ENCODE data around the gene CDT1.
"Not testable (repeated sequence)": the region's sequence is repeated elsewhere in the genome, so short reads cannot be mapped to it uniquely, and the experiment has no call there.

CDT1 gene

GRCh38 chr16:88769617-88770460, 33.8 kb upstream of the CDT1 start:
- Histone ChIP-seq H3K27me3 (ENCODE audit: insufficient read depth, insufficient read length) (peaks cover 76% of the 10 kb centered on the region), H3K36me3 (ENCODE audit: insufficient read depth, insufficient read length, low read length) (peaks cover 21% of the 10 kb centered on the region), H3K4me1 (ENCODE audit: insufficient read depth, insufficient read length) (peaks cover 63% of the 10 kb centered on the region), H3K9me3 (ENCODE audit: insufficient read depth, low read length) (no peaks in the 10 kb centered on the region), H3K9ac (ENCODE audit: insufficient read length, low read depth) (peak overlapping the region; percentile 74), H3K4me3 (ENCODE audit: insufficient read length, low read depth) (peak overlapping the region; percentile 36)
- no peak for TF ChIP-seq YY1 (IDR thresholded peaks at IDR 0.05; ENCODE audit: insufficient read depth, insufficient read length)
- no peak for TF ChIP-seq ZNF274 (IDR thresholded peaks at IDR 0.05; ENCODE audit: low read depth, low read length)
- TF ChIP-seq SUZ12 (IDR thresholded peaks at IDR 0.05; ENCODE audit: extremely low read depth, insufficient read depth, insufficient read length): no peak
- peak; percentile 77 for DNase-seq (ENCODE audit: low read depth, low spot score)

DNA sequence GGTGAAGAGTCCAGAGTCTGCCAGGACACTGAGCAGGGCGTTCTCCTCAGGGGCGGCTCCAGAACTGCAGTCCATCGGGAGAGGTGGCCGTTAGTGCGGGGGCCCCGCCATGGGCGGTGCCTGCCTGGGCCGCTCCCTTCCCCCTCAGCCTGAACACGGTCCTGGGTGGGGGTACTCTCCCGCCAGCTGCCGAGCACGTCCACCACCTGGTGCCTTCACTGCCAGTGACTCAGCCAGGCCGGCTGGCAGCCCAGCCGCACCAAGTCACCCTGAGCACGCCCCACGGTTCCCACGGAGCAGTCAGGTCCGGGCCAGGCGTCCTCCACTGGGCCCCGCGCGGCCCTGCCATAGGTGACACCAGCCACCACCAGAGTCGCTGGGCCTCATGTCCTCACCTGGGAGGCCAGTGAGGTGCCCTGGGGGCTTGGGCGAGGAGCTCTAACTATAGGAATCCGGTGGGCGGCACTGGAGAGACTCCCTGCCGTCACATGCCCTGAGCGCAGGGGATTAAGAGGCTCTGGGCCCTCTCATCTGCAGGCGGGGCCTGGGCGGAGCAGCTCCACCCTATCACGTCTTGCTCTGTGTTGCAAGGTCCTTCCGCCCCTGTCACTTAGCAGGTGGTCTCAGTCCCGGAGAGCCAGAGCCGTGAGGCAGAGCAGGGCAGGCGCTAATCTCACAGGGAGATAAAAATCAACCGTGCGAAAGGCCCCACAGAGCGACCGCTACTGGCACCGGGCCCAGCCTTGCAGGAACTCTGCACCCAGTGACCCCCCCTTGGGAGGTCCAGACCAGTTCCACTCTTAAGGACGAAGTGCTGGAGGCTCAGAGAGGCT, 32.9 kb upstream of the CDT1 start:
- H3K9me3 ChIP-seq (ENCODE audit: insufficient read depth, low read length): no peaks in the 10 kb centered on the region
- H3K4me1 ChIP-seq (ENCODE audit: insufficient read depth, insufficient read length): peaks cover 57% of the 10 kb centered on the region
- H3K4me3 ChIP-seq (ENCODE audit: insufficient read length, low read depth): peak overlapping the region; percentile 36
- H3K27me3 ChIP-seq (ENCODE audit: insufficient read depth, insufficient read length): peaks cover 73% of the 10 kb centered on the region
- peak; percentile 57 for DNase-seq (ENCODE audit: low read depth, low spot score)
- peak overlapping the region; percentile 74 for H3K9ac ChIP-seq (ENCODE audit: insufficient read length, low read depth)
- H3K36me3 ChIP-seq (ENCODE audit: insufficient read depth, insufficient read length, low read length): peaks cover 24% of the 10 kb centered on the region
- TF ChIP-seq SUZ12 (IDR thresholded peaks at IDR 0.05; ENCODE audit: extremely low read depth, insufficient read depth, insufficient read length): no peak
- TF ChIP-seq YY1 (IDR thresholded peaks at IDR 0.05; ENCODE audit: insufficient read depth, insufficient read length): no peak
- no peak for TF ChIP-seq ZNF274 (IDR thresholded peaks at IDR 0.05; ENCODE audit: low read depth, low read length)

- Histone ChIP-seq H3K9ac (ENCODE audit: insufficient read length, low read depth) (peak overlapping the region; percentile 72), H3K36me3 (ENCODE audit: insufficient read depth, insufficient read length, low read length) (peaks cover 22% of the 10 kb centered on the region), H3K4me3 (ENCODE audit: insufficient read length, low read depth) (no peak overlapping the region), H3K9me3 (ENCODE audit: insufficient read depth, low read length) (no peaks in the 10 kb centered on the region), H3K4me1 (ENCODE audit: insufficient read depth, insufficient read length) (peaks cover 62% of the 10 kb centered on the region), H3K27me3 (ENCODE audit: insufficient read depth, insufficient read length) (peaks cover 69% of the 10 kb centered on the region)
- TF ChIP-seq YY1 (IDR thresholded peaks at IDR 0.05; ENCODE audit: insufficient read depth, insufficient read length) (no peak), ZNF274 (IDR thresholded peaks at IDR 0.05; ENCODE audit: low read depth, low read length) (no peak), SUZ12 (IDR thresholded peaks at IDR 0.05; ENCODE audit: extremely low read depth, insufficient read depth, insufficient read length) (no peak)
- DNase-seq (ENCODE audit: low read depth, low spot score): no peak
Measured at GRCh38 chr16:88771294-88771772, 32.3 kb upstream of the CDT1 start.

GRCh38 chr16:88771781-88772180, 31.8 kb upstream of the CDT1 start:
- not testable (repeated sequence) for H3K4me3 ChIP-seq (ENCODE audit: insufficient read length, low read depth); H3K9ac ChIP-seq (ENCODE audit: insufficient read length, low read depth); H3K9me3 ChIP-seq (ENCODE audit: insufficient read depth, low read length); DNase-seq (ENCODE audit: low read depth, low spot score)
- peaks cover 20% of the 10 kb centered on the region for H3K36me3 ChIP-seq (ENCODE audit: insufficient read depth, insufficient read length, low read length)
- peaks cover 63% of the 10 kb centered on the region for H3K4me1 ChIP-seq (ENCODE audit: insufficient read depth, insufficient read length)
- H3K27me3 ChIP-seq (ENCODE audit: insufficient read depth, insufficient read length): peaks cover 65% of the 10 kb centered on the region

DNA sequence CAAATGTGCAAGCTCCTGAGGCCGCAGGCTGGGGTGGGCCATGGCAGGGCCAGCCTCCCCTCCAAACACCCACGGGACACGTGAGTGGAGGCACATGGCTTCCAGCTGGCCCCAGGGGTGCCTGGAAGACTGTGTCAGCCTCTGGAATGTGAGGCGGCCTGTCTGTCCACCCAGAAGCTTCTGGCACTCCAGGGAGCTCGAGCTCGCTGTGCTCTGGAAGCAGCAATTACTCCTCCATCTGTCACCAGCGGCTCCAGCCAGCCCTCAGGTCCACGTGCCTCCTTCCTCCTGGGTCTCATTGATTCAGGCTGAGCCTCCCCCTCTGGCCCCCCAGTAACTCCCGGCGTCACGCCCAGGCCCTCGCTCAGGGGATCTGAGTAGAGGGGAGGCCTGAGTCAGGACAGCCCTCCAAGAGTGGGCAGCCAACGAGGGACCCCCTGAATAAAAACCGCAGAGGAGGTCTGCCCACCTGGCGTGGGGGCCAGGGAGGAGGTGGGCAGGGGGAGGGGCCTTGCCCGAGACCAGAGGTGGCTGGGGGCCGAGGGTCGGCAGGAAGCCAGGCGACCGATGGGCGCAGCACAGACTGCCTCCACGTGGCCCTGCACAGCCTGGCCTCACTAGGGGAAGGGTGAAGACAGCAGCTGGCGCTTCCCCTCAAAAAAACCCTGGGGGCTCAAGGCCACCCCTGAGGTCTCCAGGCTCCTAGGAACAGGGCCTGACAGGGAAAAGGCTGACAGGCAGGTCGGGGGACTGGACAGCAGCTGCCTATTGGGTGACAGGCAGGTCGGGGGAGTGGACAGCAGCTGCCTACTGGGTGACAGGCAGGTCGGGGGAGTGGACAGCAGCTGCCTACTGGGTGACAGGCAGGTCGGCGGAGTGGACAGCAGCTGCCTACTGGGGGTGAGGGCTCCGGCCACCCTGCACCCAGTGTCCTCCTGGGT, 30.4 kb upstream of the CDT1 start:
- Histone ChIP-seq H3K27me3 (ENCODE audit: insufficient read depth, insufficient read length) (peaks cover 51% of the 10 kb centered on the region), H3K4me3 (ENCODE audit: insufficient read length, low read depth) (no peak overlapping the region), H3K36me3 (ENCODE audit: insufficient read depth, insufficient read length, low read length) (peaks cover 27% of the 10 kb centered on the region), H3K9ac (ENCODE audit: insufficient read length, low read depth) (peak overlapping the region; percentile 26), H3K4me1 (ENCODE audit: insufficient read depth, insufficient read length) (peaks cover 64% of the 10 kb centered on the region), H3K9me3 (ENCODE audit: insufficient read depth, low read length) (no peaks in the 10 kb centered on the region)
- TF ChIP-seq SUZ12 (IDR thresholded peaks at IDR 0.05; ENCODE audit: extremely low read depth, insufficient read depth, insufficient read length) (no peak), YY1 (IDR thresholded peaks at IDR 0.05; ENCODE audit: insufficient read depth, insufficient read length) (no peak), ZNF274 (IDR thresholded peaks at IDR 0.05; ENCODE audit: low read depth, low read length) (no peak)
- no peak for DNase-seq (ENCODE audit: low read depth, low spot score)

DNA sequence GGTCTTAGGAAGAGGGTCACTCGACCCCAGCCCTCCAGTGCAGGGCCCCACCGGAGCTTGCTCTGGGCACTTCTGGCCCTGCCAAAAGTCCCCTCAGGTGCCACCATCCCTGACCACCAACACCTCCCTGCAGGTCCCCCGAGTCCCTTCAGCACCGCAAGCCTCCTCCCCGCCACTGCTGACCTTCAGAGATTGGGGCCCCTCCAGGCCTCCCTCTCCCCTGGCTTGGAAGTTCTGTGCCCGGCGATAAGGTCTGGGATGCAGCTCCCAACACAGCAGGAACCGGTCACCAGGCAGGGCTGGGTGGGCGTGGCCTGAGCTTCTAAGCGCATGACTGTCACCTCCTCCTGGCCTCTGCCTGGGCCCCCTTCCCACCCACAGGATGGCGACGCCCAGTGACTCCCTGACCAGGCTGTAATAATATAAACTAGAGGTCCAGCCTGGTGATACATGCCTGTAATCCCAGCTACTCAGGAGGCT, 29.7 kb upstream of the CDT1 start:
- no peak overlapping the region for H3K9ac ChIP-seq (ENCODE audit: insufficient read length, low read depth)

More for the DNA sequence above, 29.7 kb upstream of the CDT1 start:
- Histone ChIP-seq H3K9me3 (ENCODE audit: insufficient read depth, low read length) (no peaks in the 10 kb centered on the region), H3K36me3 (ENCODE audit: insufficient read depth, insufficient read length, low read length) (peaks cover 28% of the 10 kb centered on the region), H3K27me3 (ENCODE audit: insufficient read depth, insufficient read length) (peaks cover 45% of the 10 kb centered on the region), H3K4me1 (ENCODE audit: insufficient read depth, insufficient read length) (peaks cover 62% of the 10 kb centered on the region), H3K4me3 (ENCODE audit: insufficient read length, low read depth) (no peak overlapping the region)
- DNase-seq (ENCODE audit: low read depth, low spot score): no peak
- no peak for TF ChIP-seq ZNF274 (IDR thresholded peaks at IDR 0.05; ENCODE audit: low read depth, low read length)
- no peak for TF ChIP-seq SUZ12 (IDR thresholded peaks at IDR 0.05; ENCODE audit: extremely low read depth, insufficient read depth, insufficient read length)
- TF ChIP-seq YY1 (IDR thresholded peaks at IDR 0.05; ENCODE audit: insufficient read depth, insufficient read length): no peak

Data from NT2/D1 (cell line).